Left ventricle myocardium inferior (tissue), 1 donor: Measurements from ENCODE around the gene INTS14. TPM values are rescaled to one million over a fixed set of nuclear protein-coding genes. Genes with fewer than 3 reads are reported as not detected.

Source experiments
- DNase-seq: peaks from one replicate; pipeline ENCODE4 v3.0.0-alpha.2; 2020
- H3K27ac ChIP-seq: fragments of 200-600 bp; replicated peaks from 2 replicates; pipeline ENCODE4 v1.8.0; 2021
- H3K27me3 ChIP-seq: fragments of 200-600 bp; 2 replicates; pipeline ENCODE4 v1.8.0; 2021; ENCODE audit warnings: low read depth
- H3K36me3 ChIP-seq: fragments of 200-600 bp; 2 replicates; pipeline ENCODE4 v1.8.0; 2021
- H3K4me1 ChIP-seq: fragments of 200-600 bp; 2 replicates; pipeline ENCODE4 v1.8.0; 2021
- H3K4me3 ChIP-seq: fragments of 200-600 bp; 2 replicates; pipeline ENCODE4 v1.8.0; 2021; ENCODE audit warnings: mild to moderate bottlenecking, moderate library complexity
- H3K9me3 ChIP-seq: fragments of 200-600 bp; replicated peaks from 2 replicates; pipeline ENCODE4 v1.8.0; 2021
- intact Hi-C: fragments of 100-400 bp; cut with micrococcal nuclease; formaldehyde crosslinking; loops from one replicate; pipeline ENCODE4 v1.11.0; 2022
- total RNA-seq: library from RNA; stranded (reverse); fragmentation: NEBNext Ultra II Directional; extraction: Animal tissue kit (Norgen Biotek cat#: 25700); gene quantifications from one replicate; pipeline ENCODE4 v1.2.1, GENCODE V29; 2021
- TF ChIP-seq, protein P1 (sequence below): fragments of 200-600 bp; IDR thresholded peaks from 2 replicates; pipeline ENCODE4 v1.8.0; 2021; ENCODE audit warnings: antibody characterized with exemption, mild to moderate bottlenecking, borderline replicate concordance
- donor health status: DM: no; HTN: yes; CAD: no; lungs with severe emphysema.

The INTS14 gene
- total RNA-seq, 1 donor from 2014 or later, result 12.2 TPM

DNA sequence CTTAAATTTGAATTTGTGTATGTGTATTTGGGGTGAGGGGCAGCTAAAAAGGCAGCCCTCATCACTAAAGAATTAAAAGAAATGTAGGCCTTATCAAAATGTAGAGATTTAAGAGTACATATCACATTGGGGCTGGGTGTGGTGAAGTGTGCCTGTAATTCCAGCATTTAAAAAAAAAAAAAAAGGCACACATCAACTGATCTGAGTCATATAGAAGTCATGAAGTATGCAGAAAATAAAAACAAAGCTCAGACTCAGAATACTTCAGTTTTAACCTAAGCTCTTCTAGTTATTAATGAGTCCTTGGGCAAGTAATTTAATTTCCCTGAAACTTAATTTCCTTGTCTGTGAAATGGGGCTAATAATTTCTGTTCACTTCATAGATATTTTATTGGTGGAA is 42.4 kb upstream of the INTS14 start:
- Histone ChIP-seq H3K9me3 (no peaks in the 10 kb centered on the region), H3K4me3 (no peak overlapping the region), H3K27me3 (no peaks in the 10 kb centered on the region), H3K27ac (no peak overlapping the region), H3K4me1 (peaks cover 5% of the 10 kb centered on the region), H3K36me3 (peaks cover 23% of the 10 kb centered on the region)
- TF ChIP-seq, protein P1, sequence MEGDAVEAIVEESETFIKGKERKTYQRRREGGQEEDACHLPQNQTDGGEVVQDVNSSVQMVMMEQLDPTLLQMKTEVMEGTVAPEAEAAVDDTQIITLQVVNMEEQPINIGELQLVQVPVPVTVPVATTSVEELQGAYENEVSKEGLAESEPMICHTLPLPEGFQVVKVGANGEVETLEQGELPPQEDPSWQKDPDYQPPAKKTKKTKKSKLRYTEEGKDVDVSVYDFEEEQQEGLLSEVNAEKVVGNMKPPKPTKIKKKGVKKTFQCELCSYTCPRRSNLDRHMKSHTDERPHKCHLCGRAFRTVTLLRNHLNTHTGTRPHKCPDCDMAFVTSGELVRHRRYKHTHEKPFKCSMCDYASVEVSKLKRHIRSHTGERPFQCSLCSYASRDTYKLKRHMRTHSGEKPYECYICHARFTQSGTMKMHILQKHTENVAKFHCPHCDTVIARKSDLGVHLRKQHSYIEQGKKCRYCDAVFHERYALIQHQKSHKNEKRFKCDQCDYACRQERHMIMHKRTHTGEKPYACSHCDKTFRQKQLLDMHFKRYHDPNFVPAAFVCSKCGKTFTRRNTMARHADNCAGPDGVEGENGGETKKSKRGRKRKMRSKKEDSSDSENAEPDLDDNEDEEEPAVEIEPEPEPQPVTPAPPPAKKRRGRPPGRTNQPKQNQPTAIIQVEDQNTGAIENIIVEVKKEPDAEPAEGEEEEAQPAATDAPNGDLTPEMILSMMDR, result no peak
- intact Hi-C loops, result no loop called here
- no peak for DNase-seq

DNA sequence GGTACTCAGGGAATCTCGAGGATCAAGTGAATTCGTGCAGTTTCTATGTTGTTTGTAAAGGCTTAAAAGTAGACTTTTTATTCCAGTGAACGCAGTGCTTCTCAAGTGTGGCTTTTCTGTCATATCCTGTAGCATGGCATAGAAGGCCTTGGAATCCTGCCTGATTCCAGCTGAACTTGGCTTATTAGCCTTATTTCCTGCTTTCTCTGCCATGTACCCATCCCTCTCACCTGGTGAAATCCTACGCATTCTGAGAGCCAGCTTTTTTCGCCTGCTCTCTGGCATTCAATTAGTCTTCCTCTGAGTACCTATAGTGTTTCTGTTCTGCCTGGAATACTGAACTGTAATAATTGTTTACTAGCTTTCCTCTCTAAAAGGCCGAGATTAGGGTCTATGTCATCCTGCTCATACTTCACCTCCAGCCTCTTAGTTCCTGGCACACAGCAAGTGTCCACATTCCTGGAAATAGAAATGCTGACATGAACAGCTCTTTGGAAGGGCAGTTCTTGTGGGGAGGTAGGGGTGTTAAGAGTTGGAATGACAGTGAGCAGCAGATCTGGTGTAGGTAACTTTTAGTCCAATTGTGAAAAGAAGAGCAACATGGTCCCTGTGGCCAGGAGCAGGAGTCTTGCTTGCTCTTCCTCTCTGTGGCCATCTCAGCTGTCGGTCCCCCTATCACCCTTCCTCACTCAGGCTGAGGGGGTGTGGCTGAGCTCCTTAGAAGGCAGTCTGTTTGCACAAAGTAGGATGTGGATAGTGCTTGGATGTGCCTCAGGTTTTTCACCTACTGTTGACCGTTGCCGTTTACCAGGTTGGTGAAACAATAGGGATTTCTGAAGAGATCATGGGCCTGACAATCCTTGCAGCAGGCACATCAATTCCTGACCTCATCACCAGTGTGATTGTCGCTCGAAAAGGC is 41.2 kb upstream of the INTS14 start:
- H3K9me3 ChIP-seq, result no peaks in the 10 kb centered on the region
- TF ChIP-seq, protein P1, result no peak
- H3K36me3 ChIP-seq, result peaks cover 14% of the 10 kb centered on the region

DNA sequence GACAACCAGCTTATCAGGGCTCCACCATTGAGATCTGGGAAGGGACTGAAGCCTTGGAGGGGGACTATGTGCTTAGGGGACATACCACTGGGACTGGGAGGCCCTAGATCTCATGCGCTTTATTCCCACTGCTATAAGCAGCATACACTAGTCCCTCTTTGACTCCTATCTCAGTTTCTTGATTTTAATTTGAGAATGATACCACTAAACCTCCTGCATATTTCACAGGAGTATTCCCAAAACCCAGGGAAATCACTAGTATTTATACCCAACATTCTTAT is 40.1 kb upstream of the INTS14 start:
- Histone ChIP-seq H3K36me3 (peaks cover 8% of the 10 kb centered on the region), H3K27me3 (no peaks in the 10 kb centered on the region), H3K27ac (no peak overlapping the region), H3K4me3 (no peak overlapping the region), H3K9me3 (no peaks in the 10 kb centered on the region), H3K4me1 (peaks cover 5% of the 10 kb centered on the region)
- DNase-seq, result no peak
- intact Hi-C loops, result no loop called here
- TF ChIP-seq, protein P1, result no peak

More for the DNA sequence above, 41.2 kb upstream of the INTS14 start:
- Histone ChIP-seq H3K27me3 (no peaks in the 10 kb centered on the region), H3K27ac (no peak overlapping the region), H3K4me1 (peaks cover 5% of the 10 kb centered on the region), H3K4me3 (no peak overlapping the region)
- no peak for DNase-seq
- intact Hi-C loops, result no loop called here

DNA sequence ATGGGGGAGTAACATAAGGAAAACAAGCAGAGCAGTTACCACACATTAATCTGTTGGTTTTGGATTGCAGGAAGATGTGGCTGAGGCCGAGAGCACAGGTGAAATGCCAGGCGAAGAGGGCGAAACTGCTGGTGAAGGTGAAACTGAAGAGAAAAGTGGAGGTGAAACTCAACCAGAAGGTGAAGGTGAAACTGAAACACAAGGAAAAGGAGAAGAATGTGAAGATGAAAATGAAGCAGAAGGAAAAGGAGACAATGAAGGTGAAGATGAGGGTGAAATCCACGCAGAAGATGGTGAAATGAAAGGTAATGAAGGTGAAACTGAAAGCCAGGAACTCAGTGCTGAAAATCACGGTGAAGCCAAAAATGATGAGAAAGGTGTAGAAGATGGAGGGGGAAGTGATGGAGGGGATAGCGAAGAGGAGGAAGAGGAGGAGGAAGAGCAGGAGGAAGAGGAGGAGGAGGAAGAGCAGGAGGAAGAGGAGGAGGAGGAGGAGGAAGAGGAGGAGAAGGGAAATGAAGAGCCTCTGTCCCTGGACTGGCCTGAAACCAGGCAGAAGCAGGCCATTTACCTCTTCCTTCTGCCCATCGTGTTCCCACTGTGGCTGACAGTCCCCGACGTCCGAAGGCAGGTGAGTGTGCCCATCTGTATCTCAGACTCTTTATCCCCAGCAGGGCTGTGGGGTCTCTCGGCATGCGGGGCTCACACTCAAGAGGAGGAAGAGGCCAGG is 39.5 kb upstream of the INTS14 start:
- intact Hi-C loops, result no loop called here
- H3K36me3 ChIP-seq, result peaks cover 3% of the 10 kb centered on the region
- no peak overlapping the region for H3K27ac ChIP-seq
- peaks cover 5% of the 10 kb centered on the region for H3K4me1 ChIP-seq
- H3K27me3 ChIP-seq, result no peaks in the 10 kb centered on the region
- DNase-seq, result no peak
- no peak overlapping the region for H3K4me3 ChIP-seq
- H3K9me3 ChIP-seq, result no peaks in the 10 kb centered on the region
- TF ChIP-seq, protein P1, result no peak

DNA sequence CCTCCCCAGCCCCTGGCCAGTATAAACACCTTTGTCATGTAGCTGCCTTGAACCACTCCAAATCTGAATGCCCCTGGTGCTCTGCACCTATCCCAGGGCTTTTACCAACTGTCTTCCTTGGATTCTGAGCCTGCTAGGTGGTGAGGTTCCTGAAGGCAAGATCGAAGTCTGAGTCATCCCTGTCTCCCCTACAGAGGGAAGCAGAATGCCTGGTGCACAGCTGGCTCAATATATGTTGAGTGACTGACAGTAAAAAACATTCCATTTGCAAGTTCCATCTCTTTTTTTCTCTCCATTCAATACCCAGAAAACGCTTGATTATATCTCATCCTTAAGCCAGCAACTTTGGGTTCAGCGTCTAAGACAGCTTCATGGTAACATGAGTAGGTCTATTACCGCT is 35.6 kb upstream of the INTS14 start:
- Histone ChIP-seq H3K4me1 (peaks cover 19% of the 10 kb centered on the region), H3K27me3 (no peaks in the 10 kb centered on the region), H3K36me3 (no peaks in the 10 kb centered on the region), H3K4me3 (no peak overlapping the region), H3K27ac (no peak overlapping the region), H3K9me3 (no peaks in the 10 kb centered on the region)
- TF ChIP-seq, protein P1, result no peak
- no peak for DNase-seq
- intact Hi-C loops, result no loop called here
